Kasumi-1 (cell line): ENCODE data around the gene GREM1.

Experiments
- DNase-seq, 2 experiments: peaks; one replicate each; lab custom pipeline; 2025; lab: John Stamatoyannopoulos, UW

GREM1 gene

DNA sequence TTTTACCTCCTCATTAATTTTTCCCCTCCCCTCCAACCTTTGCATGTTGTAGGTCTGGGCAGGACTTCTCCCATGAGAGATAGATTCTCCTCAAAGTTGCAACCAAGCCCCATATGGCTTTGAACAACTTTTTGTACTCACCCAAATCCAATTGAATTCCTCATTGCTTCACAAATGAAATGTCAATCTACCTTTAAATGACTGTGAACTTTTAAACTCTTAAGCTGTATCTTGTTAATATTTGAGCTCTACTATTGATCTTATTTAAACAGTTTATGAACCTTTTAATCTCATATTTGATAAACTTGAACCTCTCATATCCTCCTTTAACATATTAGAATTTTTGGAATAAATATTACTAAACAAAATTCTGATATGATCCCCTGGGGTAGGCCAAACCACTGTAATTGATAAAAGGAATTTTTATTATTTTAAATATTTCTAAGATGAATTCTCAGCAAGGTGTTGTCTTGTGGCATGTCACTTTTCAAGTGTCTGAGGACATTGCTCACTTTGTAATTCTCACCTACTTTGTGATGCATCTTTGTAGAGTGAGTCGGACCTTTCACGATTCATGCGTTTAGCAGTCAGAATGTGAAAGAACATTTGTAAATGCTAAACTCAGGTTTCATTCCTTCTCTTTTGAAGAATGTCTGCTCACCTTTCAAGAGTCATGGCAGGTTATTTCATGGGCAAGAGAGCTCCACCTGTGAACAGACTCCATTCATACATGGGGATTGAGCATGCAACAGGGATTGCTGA is 23.4 kb upstream of the GREM1 start:
- DNase-seq: no peak

- no peak for DNase-seq
Measured at GRCh38 chr15:32698773-32699390, 18.9 kb upstream of the GREM1 start.

DNA sequence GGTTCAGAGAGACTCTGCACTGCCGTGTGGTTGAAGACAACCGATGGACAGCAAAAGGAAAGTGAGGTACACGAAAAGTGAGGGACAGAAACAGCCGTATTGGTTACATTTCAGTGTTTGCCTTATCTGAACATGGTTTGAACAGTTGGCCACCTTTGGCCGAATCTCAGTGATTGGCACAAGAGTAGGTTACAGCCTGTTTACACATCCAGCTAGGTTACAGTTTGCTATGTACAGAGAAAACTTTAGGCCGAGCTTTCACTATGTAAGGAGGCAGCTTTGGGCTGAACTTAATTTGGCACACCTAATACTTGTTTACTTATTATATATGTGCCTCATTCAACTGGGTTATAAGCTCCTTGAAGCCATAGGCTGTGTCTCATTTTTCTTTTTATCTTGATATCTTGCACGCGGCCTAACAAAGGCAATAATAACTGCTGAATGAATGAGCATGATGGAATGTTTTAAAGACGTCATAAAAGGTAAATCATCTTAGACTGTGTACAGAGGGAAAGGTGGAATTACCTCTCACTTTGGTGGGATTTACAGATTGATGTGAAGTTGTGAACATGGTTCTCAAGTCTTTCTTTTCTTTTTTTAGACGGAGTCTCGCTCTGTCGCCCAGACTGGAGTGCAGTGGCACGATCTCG is 17.2 kb upstream of the GREM1 start:
- no peak for DNase-seq

DNA sequence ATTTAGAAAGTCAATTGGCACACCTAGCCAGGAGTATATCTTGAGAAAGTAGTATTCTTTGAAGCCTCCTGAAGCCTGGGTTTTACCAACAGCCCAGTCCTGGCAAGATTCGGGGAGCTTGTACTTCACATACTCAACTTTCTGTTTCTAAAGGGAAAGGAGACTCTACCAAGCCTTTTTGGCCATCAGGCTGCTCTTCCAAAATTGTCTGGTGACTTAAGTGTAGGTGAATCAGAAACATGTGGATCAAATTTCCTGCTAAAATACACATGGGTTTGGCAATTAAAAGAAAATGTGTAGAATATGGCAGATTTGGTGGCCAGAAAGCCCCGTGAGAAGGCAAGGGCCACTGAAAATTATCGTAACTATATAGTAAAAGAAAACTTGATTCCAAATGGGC is 15.9 kb upstream of the GREM1 start:
- no peak for DNase-seq

- DNase-seq: no peak
Measured at GRCh38 chr15:32704395-32704981, 13.3 kb upstream of the GREM1 start.

DNA sequence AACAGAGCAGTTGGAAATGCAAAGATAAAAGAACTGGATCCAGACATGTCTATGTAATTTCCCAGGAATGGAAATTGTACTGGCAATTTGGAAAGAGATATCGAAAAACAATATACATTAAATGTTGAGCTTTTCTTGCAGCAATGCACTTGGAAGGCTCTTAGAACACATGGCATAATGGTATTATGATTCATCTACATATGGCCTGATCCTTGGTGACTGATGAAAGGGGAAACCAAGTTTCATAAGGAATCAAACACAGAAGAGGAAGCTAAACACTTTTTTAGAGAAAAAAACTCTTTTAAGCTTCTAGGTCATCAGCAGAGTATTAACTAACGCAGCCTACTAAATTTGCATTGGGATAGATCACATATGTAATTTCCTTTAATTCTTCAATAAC is 12.4 kb upstream of the GREM1 start:
- DNase-seq: no peak

GRCh38 chr15:32706704-32707103 is 11.1 kb upstream of the GREM1 start:
- DNase-seq: no peak

- no peak for DNase-seq
Measured at GRCh38 chr15:32707436-32707835, 10.4 kb upstream of the GREM1 start.

DNA sequence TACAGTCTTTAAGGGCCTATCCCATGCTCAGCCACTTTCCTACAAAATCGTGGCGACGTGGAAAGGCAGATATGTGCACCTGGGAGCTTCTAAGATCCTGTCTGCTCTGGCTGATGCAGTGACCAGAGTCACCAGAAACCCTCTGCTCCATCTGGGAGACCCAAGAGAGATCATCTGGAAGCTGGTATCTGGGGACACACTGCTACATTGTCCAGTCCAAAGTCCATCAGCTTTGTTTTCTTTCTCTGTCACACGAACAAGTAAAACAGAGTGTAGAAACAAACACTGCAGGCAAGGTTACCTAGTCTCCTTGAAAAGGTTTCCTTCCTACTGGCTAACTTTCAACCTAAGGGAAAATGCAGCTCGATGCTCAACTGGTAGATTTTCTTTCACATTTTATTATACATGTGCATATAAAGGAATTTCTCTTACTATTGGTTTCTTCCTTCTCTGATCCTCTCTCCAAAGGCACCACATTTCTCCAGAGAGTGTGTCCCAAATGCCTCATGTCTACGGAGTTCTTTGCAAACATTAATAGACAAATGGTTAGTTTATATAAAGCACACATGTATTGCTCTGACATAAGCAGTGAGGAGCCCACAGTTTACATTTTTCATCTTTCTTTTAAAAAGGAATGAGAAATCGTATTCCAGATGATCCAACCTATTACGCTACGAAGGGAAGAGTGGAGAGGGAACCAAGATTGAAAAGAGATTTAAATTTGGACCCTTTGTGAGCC is 8.3 kb upstream of the GREM1 start:
- DNase-seq: no peak

- no peak for DNase-seq
Measured at GRCh38 chr15:32715276-32715675, 2.5 kb upstream of the GREM1 start.

DNA sequence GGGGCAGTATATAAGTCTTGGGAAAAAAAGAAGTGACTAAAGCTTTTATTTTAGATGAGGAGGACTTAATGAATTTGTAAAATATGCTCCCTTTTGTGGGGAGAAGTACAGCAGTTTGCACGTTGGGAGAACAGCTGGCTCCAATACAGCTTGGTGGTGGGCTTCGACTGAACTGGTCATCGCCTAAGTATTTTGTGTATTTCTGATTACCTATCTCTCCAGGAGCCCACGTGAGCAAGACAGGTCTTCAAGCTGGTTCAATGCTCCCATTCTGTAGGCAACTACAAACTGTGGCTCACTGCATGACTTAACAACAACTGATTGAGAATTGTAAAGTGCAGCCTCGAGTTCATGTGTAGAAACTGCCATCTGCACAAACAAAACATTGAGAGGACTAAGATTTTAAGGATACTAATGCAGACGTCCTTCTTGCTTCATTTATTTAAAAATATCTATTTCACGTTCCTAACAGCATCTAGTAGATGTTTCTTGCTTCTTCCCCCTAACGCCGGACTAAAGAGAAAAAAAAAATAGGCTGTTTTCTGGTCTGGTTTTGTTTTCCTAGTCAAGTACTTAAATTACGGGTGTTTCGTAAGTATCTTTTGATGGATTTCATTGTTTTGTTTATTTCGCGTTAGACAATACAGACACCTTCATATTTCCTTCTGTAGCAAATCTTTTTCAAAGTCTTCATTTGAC is 1.4 kb upstream of the GREM1 start:
- no peak for DNase-seq

- no peak for DNase-seq
Measured at GRCh38 chr15:32716915-32717425, 834 bp upstream of the GREM1 start.

DNA sequence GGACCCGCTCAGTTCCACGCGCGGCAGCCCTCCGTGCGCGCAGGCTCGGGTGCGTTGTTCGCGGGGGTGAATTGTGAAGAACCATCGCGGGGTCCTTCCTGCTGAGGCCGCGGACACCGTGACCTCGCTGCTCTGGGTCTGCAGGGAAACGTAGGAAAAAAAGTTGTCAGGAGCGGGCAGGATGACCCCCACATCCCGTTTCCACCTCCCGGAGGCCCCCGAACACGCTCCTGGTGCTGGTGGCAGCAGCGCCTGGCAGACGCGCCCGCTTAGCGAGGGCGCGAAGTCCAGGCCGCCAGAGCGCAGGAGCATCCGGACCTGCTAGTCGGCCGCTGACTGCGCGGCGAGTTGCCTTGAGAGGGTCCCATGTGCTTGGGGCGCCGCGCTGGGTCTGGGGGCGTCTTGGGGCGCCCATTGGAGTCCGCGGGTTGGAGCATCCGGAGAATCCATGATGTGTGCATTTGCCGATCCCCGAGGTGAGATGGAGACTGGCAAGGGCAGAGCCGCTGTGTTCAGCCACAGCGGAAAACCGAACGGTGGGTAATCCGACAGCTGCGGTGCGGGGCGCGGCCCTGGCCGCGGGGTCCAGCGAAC is 520 bp downstream of the GREM1 start:
- no peak for DNase-seq

DNA sequence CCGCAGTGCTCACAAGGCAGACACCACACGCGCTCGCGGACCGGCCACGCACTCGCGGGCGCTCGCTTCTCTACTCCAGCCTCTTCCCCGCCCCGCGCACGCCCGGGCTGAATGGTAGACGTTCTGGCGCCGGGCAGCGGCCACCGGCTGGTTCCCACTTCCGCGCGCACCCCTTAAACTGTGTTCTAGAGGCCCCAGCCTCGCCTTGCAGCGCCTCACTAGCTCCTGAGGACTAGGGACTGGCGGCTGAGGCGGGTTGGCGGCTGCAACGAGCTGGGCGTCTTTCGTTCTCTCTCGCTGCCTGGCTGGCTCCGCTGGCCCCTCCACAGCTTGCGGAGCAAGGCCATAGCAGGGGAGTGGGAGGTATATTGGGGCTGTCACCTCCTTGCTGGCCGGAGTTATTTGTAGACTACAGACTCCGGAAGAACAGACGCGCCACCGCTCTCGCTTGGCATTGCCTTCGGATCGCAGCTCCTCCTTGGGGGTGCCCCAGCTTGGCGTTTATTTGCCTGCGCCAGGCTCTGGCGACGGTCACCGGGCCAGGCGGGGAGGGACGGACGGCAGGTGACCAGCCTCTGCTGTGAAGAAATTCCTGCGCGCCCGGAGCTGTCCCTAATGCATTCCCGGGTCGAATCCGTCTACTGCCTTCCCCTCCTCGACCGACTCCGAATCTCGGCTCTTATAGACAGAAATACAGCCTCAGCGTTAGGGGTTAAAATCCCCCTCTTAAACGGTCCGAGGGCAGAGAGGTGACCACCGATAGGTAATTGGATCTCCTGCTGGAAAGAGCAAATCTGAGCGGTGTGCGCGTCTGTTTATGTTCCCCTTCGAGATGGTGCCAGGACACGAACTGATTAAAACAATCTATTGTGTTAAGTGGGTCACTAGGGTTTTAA is 1.3 kb downstream of the GREM1 start:
- DNase-seq: no peak

GRCh38 chr15:32721596-32721995 is 3.8 kb downstream of the GREM1 start:
- no peak for DNase-seq

DNA sequence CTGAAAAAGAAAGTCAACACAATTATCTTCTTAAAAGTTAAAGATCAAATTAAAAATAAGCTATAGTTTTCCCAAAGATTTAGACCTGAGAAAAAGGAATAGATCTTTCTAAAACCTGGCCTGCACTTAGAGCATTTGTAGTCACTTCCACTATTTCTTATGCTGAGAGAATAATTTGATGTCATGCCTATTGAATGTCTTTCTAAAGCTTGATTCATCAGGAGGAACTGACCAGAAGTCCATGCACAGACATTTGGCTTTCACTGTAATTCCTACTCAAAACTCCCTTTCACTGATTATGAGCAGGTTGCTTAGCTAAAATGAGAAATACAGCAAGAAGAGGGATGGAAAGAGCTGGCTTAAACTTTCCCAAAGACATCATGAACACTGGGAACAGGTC is 4.3 kb downstream of the GREM1 start:
- DNase-seq: no peak

DNA sequence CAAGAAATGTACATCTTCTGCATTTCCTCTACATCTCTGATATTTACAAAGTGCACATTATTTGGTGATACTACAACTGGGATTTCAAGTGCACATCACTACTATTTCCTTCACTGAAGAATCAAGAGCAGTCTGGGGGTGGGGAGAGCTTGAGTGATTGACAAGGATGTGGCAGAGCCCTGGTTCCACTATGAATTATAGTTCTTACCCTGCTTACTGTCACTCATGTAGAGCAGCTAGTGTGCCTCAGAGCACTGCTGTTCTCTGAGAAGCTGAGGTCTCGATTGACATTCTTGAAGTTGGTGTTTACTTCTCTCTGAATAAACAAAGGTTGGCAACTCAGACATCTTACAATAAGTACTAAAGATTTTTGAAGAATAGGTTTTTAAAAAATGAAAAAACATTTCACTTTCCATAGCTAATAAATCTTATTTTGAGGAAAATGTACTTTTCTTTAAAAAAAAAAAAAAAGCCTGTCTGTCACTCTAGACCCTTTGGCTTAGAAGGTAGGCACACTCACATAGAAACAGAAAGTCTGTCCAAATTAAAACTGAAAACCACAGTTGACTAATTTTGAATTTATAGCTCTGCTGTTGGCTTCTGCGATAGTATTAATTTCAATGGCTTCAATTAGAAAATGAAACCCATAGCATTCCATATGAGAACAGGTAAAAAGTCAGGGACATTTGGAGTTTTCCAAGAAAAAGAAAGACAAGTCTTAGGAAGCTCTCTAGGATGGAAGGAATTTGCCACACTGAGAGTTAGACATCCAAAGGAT is 5.6 kb downstream of the GREM1 start:
- DNase-seq: no peak

DNA sequence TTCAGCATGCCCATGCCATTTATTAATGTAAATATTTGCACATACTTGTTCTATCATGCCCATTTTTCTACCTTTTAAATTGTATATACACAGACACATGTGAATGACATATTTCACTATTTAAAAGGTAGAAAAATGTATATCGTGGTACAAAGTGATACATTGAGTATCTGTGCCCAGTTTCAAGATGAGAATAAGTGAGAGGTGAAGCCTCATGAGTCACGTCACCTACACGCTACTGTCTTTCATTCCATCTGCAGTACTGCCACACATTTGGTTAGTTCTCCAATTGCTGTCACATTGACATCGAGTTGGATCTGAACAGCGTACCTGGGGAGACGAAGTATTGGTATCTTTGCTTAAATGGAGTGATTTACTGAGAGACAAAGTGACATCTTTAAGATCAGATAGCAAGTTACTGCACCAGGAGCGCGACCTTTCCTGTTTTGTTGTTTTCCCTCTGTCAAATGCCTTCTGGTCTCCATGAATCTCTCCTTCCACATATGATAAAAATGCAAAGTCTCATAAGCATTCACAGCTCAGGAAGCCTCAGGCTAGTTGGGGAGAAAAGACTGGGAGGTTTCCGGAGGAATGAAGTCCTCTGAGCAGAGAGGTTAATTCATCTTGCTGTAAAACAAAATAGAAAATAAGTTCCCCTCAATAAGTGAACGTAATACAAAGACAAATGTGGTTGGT is 12.0 kb downstream of the GREM1 start:
- no peak for DNase-seq
